Myocyte (in vitro differentiated cells): Measurements from ENCODE around the gene RAD51B. TPM values are rescaled to one million over a fixed set of nuclear protein-coding genes. Genes with fewer than 3 reads are reported as not detected.
"Not testable (repeated sequence)": the region's sequence is repeated elsewhere in the genome, so short reads cannot be mapped to it uniquely, and the experiment has no call there.

Source experiments
- DNase-seq: peaks from one replicate; pipeline ENCODE4 v3.0.0-alpha.2; 2012; ENCODE audit warnings: low read depth
- total RNA-seq: library from RNA; depleted of rRNA; stranded (reverse); fragments of >200 nt; gene quantifications from 2 replicates; pipeline ENCODE4 v1.2.3, GENCODE V29; 2014

Gene RAD51B
- total RNA-seq, 1 donor from 2014 or later, result 70.0 TPM

DNA sequence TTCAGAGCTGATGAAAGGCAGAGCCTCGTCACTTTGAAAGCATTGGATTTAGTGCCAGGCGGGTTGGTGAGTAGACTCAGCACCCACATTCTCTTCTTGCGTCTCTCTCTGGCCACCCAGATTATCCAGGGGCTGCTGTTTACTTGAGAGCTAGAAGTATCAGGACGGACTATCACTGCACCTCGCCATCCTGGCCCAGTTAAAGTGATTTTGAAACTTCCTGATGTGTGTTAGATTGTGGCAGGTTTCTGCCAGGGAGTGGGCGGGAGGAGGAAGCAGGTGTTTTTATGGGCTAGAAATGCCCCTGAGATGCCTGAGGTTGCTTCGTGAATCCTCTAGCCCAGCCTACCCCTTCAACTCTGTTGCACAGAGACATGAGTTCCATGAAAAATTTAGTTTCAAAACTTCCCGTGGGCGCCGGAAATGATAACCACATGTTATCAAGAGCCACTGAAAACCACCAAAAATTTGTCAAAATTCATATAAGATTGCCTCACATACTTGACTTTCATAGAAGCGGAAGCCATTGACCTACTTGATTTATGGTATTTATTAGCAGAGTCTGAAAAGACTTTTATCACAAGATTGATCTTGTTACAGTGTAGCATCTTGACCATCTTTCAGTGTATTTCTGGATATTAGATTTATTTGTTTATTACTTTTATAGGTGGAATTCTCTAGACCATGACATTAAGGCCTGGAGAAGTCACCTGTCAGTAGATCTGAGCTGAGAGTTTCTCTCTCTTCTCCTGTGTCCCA is 466.0 kb downstream of the RAD51B start:
- DNase-seq, result no peak

- no peak for DNase-seq
Measured at GRCh38 chr14:68286667-68287066, 467.1 kb downstream of the RAD51B start.

DNA sequence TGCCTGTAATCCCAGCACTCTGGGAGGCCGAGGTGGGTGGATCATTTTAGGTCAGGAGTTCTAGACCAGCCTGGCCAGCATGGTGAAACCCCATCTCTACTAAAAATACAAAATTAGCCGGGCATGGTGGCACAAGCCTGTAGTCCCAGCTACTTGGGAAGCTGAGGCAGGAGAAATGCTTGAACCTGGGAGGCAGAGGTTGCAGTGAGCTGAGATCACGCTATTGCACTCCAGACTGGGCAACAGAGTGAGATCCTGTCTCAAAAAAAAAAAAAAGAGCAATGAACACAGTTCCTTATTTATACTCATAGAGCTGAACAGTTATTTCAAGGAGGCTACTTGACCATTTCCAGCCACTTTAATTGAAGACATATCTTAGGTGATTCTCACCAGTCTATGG is 469.9 kb downstream of the RAD51B start:
- DNase-seq, result not testable (repeated sequence)

DNA sequence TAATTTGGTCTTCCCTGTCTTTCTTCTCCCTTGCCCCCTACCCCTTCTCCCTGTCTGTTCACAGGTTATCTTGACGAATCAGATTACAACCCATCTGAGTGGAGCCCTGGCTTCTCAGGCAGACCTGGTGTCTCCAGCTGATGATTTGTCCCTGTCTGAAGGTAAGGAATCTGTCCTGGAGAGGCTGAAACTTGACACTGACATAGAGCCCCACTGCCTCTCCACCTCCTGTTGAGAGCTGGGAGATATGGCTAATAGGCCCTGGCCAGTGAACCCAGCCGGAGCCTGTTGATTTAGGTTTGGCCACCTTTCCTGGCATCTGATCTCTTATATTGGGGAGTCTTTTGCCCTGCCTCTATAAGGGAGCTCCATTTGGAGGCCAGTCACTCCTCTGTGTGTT is 472.2 kb downstream of the RAD51B start:
- no peak for DNase-seq

DNA sequence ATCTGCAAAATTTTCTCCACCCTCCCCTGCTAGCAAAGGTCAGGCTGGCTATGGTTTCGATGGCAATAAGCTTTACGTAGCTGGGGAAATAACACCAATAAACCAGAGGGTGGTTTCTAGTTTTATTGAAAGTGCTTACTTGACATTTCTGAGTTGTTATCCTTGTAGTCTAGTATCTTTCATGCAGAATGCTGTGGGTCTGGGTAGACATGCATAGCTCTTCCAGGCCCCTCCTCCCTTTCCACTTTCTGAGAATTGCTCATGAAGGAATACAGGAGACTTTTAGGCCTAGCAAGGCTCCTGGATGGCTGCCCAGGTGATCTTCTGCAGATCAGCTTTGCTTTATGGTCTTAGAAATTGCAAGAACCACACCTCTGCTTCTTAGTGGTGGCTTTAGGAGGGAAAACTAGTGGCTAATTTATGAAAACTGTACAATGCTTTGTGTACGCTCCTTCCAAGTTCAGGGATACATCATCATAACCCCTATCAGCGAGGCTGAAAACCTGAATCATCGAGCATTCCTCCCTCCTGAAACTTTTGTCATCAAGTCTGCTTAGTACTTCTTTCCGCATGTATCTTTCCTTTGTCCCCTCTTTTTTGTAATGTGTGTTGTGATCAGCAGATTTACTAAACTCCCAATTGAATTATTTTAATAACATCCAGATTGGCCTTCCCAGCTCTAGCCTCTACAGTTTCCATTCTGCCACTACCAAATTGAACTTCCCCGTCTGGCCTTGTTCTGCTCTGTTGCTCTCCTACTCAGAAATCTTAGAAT is 473.0 kb downstream of the RAD51B start:
- no peak for DNase-seq

DNA sequence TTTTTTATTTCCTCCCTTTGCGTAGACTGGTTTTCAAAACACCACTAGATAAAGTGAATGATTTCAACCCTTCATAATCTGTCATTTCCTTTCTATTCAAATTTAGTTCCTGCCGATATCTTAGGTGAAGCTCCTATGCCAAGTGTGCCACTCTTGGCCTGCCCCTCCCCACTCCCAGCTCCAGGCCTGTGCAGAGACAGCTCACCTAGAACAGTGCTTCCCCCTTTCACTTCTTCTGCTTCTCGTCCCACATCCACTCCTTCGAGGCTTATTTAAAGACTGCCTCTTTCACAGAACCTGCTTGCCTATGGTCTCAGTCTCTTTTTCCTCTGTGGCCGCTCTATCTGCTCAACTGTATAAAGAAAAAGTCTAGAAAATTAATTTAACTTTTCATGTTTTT is 473.8 kb downstream of the RAD51B start:
- no peak for DNase-seq

- DNase-seq, result no peak
Measured at GRCh38 chr14:68295316-68295816, 475.8 kb downstream of the RAD51B start.

GRCh38 chr14:68297039-68297438 is 477.5 kb downstream of the RAD51B start:
- no peak for DNase-seq

GRCh38 chr14:68297876-68298468 is 478.4 kb downstream of the RAD51B start:
- DNase-seq, result peak; percentile 65

- no peak for DNase-seq
Measured at GRCh38 chr14:68300608-68301007, 481.0 kb downstream of the RAD51B start.

GRCh38 chr14:68301219-68301618 is 481.6 kb downstream of the RAD51B start:
- DNase-seq, result no peak

DNA sequence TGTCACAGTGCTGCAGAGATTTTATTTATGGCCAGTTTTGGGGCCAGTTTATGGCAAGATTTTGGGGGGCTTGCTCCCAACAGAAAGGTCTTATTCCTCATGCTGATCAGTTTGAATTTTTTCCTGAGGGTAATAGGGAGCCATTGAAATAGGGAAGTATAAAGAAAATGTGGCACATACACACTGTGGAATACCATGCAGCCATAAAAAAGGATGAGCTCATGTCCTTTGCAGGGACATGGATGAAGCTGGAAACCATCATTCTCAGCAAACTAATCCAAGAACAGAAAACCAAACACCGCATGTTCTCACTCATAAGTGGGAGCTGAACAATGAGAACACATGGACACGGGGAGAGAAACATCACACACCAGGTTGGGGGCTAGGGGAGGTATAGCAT is 483.4 kb downstream of the RAD51B start:
- DNase-seq, result not testable (repeated sequence)

- no peak for DNase-seq
Measured at GRCh38 chr14:68305738-68306137, 486.2 kb downstream of the RAD51B start.

DNA sequence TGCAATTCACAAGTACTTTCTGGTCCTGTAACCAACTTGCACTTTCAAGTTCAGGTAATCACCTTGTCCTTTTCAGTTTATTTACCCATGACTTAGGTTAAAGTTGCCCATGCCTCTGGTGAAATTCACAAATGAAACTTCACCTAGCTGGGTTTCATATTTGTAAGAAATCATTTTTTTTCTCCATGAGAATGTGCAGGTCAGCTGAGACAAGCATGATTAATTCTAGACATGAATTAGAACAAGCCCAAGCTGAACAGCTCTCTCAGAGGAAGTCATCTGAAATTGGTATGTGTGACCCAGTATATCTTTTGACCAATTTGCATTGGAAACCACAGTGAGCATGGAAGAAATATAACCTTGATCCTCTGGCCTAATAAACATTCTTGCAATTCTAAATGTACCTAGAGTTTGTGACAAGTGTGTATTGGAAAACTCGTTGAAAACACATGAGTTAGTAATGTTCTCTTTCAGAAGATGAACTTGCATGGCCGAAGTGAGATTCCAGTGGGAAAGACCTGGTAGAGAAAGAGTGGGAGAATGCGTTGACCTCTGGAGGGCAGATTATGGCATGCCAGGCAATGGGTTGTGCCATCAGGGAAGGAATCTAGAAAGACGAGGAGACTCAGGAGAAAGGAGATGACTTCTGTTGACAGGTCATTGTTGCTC is 486.8 kb downstream of the RAD51B start:
- no peak for DNase-seq

GRCh38 chr14:68306934-68307789 is 487.6 kb downstream of the RAD51B start:
- peak; percentile 33 for DNase-seq

GRCh38 chr14:68307790-68308168 is 488.2 kb downstream of the RAD51B start:
- DNase-seq, result peak; percentile 20

GRCh38 chr14:68308726-68309520 is 489.3 kb downstream of the RAD51B start:
- no peak for DNase-seq

DNA sequence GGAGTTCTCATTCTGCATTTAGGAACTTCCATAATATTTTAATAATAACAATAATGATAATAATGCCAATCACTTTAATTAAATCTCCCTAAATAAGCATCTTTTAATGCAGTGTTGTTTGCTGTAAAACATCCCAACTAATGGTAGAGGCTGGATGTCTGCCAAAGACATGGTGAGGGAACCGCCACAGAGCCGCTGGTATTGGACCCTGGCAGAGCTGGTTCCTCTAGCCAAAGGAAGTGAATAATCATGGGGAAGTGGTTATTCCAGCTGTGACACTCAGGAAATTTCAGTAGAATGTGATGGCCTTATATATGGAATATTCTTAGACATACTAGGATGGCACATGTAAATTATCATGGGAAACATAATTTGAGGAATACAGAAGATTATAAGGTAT is 490.0 kb downstream of the RAD51B start:
- no peak for DNase-seq

- DNase-seq, result no peak
Measured at GRCh38 chr14:68312300-68312699, 492.7 kb downstream of the RAD51B start.
